Heart right ventricle (tissue), 16 donors: ENCODE results near the gene CATSPER3. TPM values are rescaled to one million over a fixed set of nuclear protein-coding genes. Genes with fewer than 3 reads are reported as not detected.

Source experiments
- ATAC-seq, 8 donors: fragments of 200-7000 bp; cut with Tn5 transposase; one replicate each; pipeline ENCODE4 v1.9.1; 2020; ENCODE audit warnings: mild to moderate bottlenecking in 8 of 8, moderate library complexity in 8 of 8, moderate number of reproducible peaks in 1 of 8
- DNase-seq, 2 donors: peaks; one replicate each; pipeline ENCODE4 v3.0.0-alpha.2; 2020
- H3K27ac ChIP-seq, 10 donors: fragments of 200-600 bp; sonication (generic) in 2 of 10; one replicate each; pipeline versions ENCODE4 v1.5.0 to v1.8.0; 2020 to 2022; ENCODE audit warnings: mild to moderate bottlenecking in 3 of 10
- H3K27me3 ChIP-seq, 7 donors: fragments of 200-600 bp; one replicate each; pipeline ENCODE4 v1.8.0; 2021 to 2022; ENCODE audit warnings: mild to moderate bottlenecking in 2 of 7
- H3K36me3 ChIP-seq, 9 donors: fragments of 200-600 bp; sonication (generic) in 1 of 9; one replicate each; pipeline versions ENCODE4 v1.5.0 to v1.8.0; 2020 to 2022; ENCODE audit warnings: mild to moderate bottlenecking in 2 of 9
- H3K4me1 ChIP-seq, 9 donors: fragments of 200-600 bp; sonication (generic) in 1 of 9; one replicate each; pipeline versions ENCODE4 v1.5.0 to v1.8.0; 2020 to 2022; ENCODE audit warnings: mild to moderate bottlenecking in 4 of 9
- H3K4me3 ChIP-seq, 10 donors: fragments of 200-600 bp; sonication (generic) in 2 of 10; one replicate each; pipeline versions ENCODE4 v1.5.0 to v1.8.0; 2020 to 2022; ENCODE audit warnings: mild to moderate bottlenecking in 7 of 10, moderate library complexity in 2 of 10
- H3K9me3 ChIP-seq, 11 donors: fragments of 200-600 bp in 10 of 11; sonication (generic) in 2 of 11; one replicate each; pipeline versions ENCODE4 v1.5.0 to v1.8.0; 2013 to 2022; ENCODE audit warnings: mild to moderate bottlenecking in 2 of 11, control low read depth in 1 of 11, moderate library complexity in 1 of 11
- CTCF ChIP-seq, 9 donors: fragments of 200-600 bp; sonication (generic) in 2 of 9; IDR thresholded peaks; one replicate each; pipeline versions ENCODE4 v1.5.0 to v1.8.0; 2021 to 2022; ENCODE audit warnings: antibody characterized with exemption in 9 of 9, mild to moderate bottlenecking in 5 of 9, moderate library complexity in 1 of 9
- WGBS, 2 donors: extraction: QIAGEN DNeasy Blood & Tissue Kit; methylation state at CpG; one replicate each; pipeline ENCODE4 v1.1.7; 2013; ENCODE audit warnings: inconsistent platforms in 1 of 2; 5-methylcytosine and 5-hydroxymethylcytosine counted together
- intact Hi-C, 10 donors: fragments of 100-400 bp; cut with DNase I; formaldehyde crosslinking; loops; one replicate each; pipeline versions ENCODE4 v1.11.1 to v1.14.2; 2022
- polyA plus RNA-seq, 2 donors: library from polyadenylated mRNA; stranded (reverse); fragments of 200-250 nt; gene quantifications; one replicate each; pipeline ENCODE4 v1.2.3, GENCODE V29; 2013
- total RNA-seq, 10 donors: library from RNA; stranded (reverse); fragmentation: NEBNext Ultra II Directional in 3 of 10; extraction: Animal tissue kit (Norgen Biotek cat#: 25700) in 3 of 10; gene quantifications; one replicate each; pipeline versions ENCODE4 v1.2.1 to v1.2.4, GENCODE V29; 2021 to 2023
- donor health status: Arrhythmogenic right ventricular cardiomyopathy.
- donor health status: ischemic (EF 13 %, LVEDD 7.1; RV severe dilation, severe dysfunction).
- donor health status: healthy with polysubstance abuse.
- donor health status: DM: no; HTN: yes; CAD: no.
- donor health status: DM: no; HTN: no; CAD: no.
- donor health status: ischemic (EF 25% LVEDD 6.9; RV normal size, moderate dysfunction).
- donor health status: ischemic (EF 25% LVEDD 5.7; RV mildly dilated, moderate dysfunction).
- donor health status: healthy.
- donor health status: DM: yes; HTN: yes; CAD: no.
- donor health status: Ischemic cardiomyopathy.
- donor health status: ischemic (EF 35%, LVEDD 5.7; RV mildly dilated, moderate dysfunction).
- donor health status: nonischemic (EF 11% LVEDD 7.7; RV severe dilation, severe dysfunction).
- donor health status: DM: yes; HTN: yes; CAD: no.
- donor health status: PGD.
- donor health status: ischemic (EF 29% LVEDD 5.4; RV normal size, mild dysfunction).
- donor health status: nonischemic (EF 23%, LVEDD 6.1; RV moderate dilation, normal function).

CATSPER3 gene
- total and polyA plus RNA-seq, 12 donors, result 0.37 to 1.1 (median 0.72) TPM

GRCh38 chr5:135039271-135040033 lies 71.7 kb downstream of the CATSPER3 start:
- peak in 3 of 8 donors; percentile 9 to 20 (median 11) for ATAC-seq
- Histone ChIP-seq H3K4me3 (peak overlapping the region in 4 of 10 donors; percentile 7 to 24 (median 18)), H3K27me3 (peaks cover 43 to 100% (median 98%) of the 10 kb centered on the region in 7 donors), H3K27ac (no peak overlapping the region), H3K4me1 (peaks cover 5 to 25% (median 14%) of the 10 kb centered on the region in 9 donors), H3K9me3 (no peaks in the 10 kb centered on the region), H3K36me3 (no peaks in the 10 kb centered on the region)
- DNase-seq, result no peak
- no peak for TF ChIP-seq CTCF (IDR thresholded peaks at IDR 0.05)
- WGBS, 2 donors, result 1 to 3% methylated on average over 81 to 87 of the region's 87 CpGs
- intact Hi-C loops, result loop anchor here in 1 of 10 donors (10.0 kb wide), 1 partner anchor 145 kb away; no protein-coding TSS in a partner anchor

- WGBS, 2 donors, result 1 to 5% methylated on average over 11 of the region's 11 CpGs
- TF ChIP-seq CTCF (IDR thresholded peaks at IDR 0.05), result no peak
- H3K9me3 ChIP-seq, result no peaks in the 10 kb centered on the region
- H3K4me3 ChIP-seq, result peak overlapping the region in 2 of 10 donors; percentile 7 to 18
- intact Hi-C loops, result no loop called here
- ATAC-seq, result no peak
- no peak overlapping the region for H3K27ac ChIP-seq
- peaks cover 5 to 22% (median 13%) of the 10 kb centered on the region in 9 donors for H3K4me1 ChIP-seq
- DNase-seq, result no peak
- H3K27me3 ChIP-seq, result peaks cover 43 to 100% (median 98%) of the 10 kb centered on the region in 7 donors
- H3K36me3 ChIP-seq, result no peaks in the 10 kb centered on the region
Observed at GRCh38 chr5:135040034-135040332, 72.3 kb downstream of the CATSPER3 start.

- H3K27me3 ChIP-seq, result peaks cover 47 to 100% (median 98%) of the 10 kb centered on the region in 7 donors
- ATAC-seq (no peak), DNase-seq (no peak)
- no peaks in the 10 kb centered on the region for H3K9me3 ChIP-seq
- intact Hi-C loops, result no loop called here
- peaks cover 5 to 22% (median 13%) of the 10 kb centered on the region in 9 donors for H3K4me1 ChIP-seq
- no peak overlapping the region for H3K4me3 ChIP-seq
- no peak for TF ChIP-seq CTCF (IDR thresholded peaks at IDR 0.05)
- no peaks in the 10 kb centered on the region for H3K36me3 ChIP-seq
- 2 to 4% methylated on average over 51 of the region's 51 CpGs for WGBS, 2 donors
- no peak overlapping the region for H3K27ac ChIP-seq
Observed at GRCh38 chr5:135040333-135041144, 72.8 kb downstream of the CATSPER3 start.

- Histone ChIP-seq H3K9me3 (no peaks in the 10 kb centered on the region), H3K4me3 (no peak overlapping the region), H3K4me1 (peaks cover 5 to 22% (median 13%) of the 10 kb centered on the region in 9 donors), H3K27ac (no peak overlapping the region), H3K27me3 (peaks cover 50 to 100% (median 100%) of the 10 kb centered on the region in 7 donors), H3K36me3 (no peaks in the 10 kb centered on the region)
- DNase-seq, result no peak
- ATAC-seq, result no peak
- intact Hi-C loops, result no loop called here
- 15 to 16% methylated on average over 12 of the region's 12 CpGs for WGBS, 2 donors
- no peak for TF ChIP-seq CTCF (IDR thresholded peaks at IDR 0.05)
Observed at GRCh38 chr5:135041145-135041587, 73.5 kb downstream of the CATSPER3 start.
